ENCODE results near the gene ATP6V0C.

GRCh38 chr16:2507665-2508064 lies 6.1 kb upstream of the ATP6V0C start:
- TF ChIP-seq EZH2phosphoT487 (IDR thresholded peaks at IDR 0.05; ENCODE audit: borderline replicate concordance, low read length) (no peak), CTCF (IDR thresholded peaks at IDR 0.05; ENCODE audit: low read depth, low read length, poor library complexity, severe bottlenecking) (no peak)

Data from DOHH2 (cell line).